Neural crest cell (in vitro differentiated cells): Measurements from ENCODE around the gene CP. TPM values are rescaled to one million over a fixed set of nuclear protein-coding genes. Genes with fewer than 3 reads are reported as not detected.
A peak's percentile ranks its signal among the peaks of the same experiment; 100 is the strongest.

Experiments
- DNase-seq: peaks from one replicate; pipeline ENCODE4 v3.0.0; 2021; ENCODE audit warnings: low read depth, mixed read lengths, low spot score
- H3K27ac Mint-ChIP-seq: one replicate; pipeline ENCODE4 v1.8.0; 2021; ENCODE audit warnings: mild to moderate bottlenecking, mixed read lengths; ENCODE audit not compliant: unreplicated experiment
- H3K27me3 Mint-ChIP-seq: 2 replicates; pipeline ENCODE4 v1.8.0; 2021; ENCODE audit warnings: low read depth, mild to moderate bottlenecking, mixed read lengths
- H3K36me3 Mint-ChIP-seq: 2 replicates; pipeline ENCODE4 v1.8.0; 2021; ENCODE audit warnings: low read depth, mild to moderate bottlenecking, mixed read lengths
- H3K4me1 Mint-ChIP-seq: 2 replicates; pipeline ENCODE4 v1.8.0; 2021; ENCODE audit warnings: mixed read lengths
- H3K4me3 Mint-ChIP-seq: one replicate; pipeline ENCODE4 v1.8.0; 2021; ENCODE audit warnings: mild to moderate bottlenecking, mixed read lengths
- H3K9me3 Mint-ChIP-seq: 2 replicates; pipeline ENCODE4 v1.8.0; 2021; ENCODE audit warnings: mixed read lengths
- total RNA-seq: library from RNA; stranded (reverse); gene quantifications from 2 replicates; pipeline ENCODE4 v1.2.1, GENCODE V29; 2021
- TF ChIP-seq, protein P1 (sequence below): fragments of 200-600 bp; sonication (generic); conservative IDR thresholded peaks from 2 replicates; pipeline ENCODE4 v1.5.0; 2021; ENCODE audit warnings: antibody characterized with exemption, mild to moderate bottlenecking

Gene CP
- total RNA-seq, 1 donor from 2014 or later: 0.42 TPM

DNA sequence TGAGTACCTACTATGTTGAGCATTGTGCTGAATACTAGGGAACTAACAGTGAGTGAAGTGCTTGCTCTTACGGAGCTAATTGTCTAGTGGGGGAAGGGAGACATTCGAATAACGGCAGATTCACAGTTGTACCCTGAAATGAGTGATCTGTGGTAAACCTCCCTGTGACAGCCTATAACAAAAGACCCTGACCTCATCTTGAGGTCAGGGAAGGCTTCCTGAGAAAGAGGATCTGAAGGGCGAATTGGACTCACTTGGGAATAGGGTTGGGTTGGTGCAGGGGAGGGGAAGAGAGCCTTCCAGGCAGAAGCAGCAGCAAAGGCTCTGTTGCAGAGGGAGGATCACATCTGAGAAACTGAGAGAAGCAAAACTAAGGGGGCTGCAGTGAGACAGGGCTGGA is 78.9 kb downstream of the CP start:
- Mint-ChIP-seq H3K4me1 (peaks cover 5% of the 10 kb centered on the region), H3K4me3 (no peak overlapping the region), H3K36me3 (peaks cover 15% of the 10 kb centered on the region), H3K27ac (no peak overlapping the region), H3K27me3 (no peaks in the 10 kb centered on the region), H3K9me3 (no peaks in the 10 kb centered on the region)
- TF ChIP-seq, protein P1, sequence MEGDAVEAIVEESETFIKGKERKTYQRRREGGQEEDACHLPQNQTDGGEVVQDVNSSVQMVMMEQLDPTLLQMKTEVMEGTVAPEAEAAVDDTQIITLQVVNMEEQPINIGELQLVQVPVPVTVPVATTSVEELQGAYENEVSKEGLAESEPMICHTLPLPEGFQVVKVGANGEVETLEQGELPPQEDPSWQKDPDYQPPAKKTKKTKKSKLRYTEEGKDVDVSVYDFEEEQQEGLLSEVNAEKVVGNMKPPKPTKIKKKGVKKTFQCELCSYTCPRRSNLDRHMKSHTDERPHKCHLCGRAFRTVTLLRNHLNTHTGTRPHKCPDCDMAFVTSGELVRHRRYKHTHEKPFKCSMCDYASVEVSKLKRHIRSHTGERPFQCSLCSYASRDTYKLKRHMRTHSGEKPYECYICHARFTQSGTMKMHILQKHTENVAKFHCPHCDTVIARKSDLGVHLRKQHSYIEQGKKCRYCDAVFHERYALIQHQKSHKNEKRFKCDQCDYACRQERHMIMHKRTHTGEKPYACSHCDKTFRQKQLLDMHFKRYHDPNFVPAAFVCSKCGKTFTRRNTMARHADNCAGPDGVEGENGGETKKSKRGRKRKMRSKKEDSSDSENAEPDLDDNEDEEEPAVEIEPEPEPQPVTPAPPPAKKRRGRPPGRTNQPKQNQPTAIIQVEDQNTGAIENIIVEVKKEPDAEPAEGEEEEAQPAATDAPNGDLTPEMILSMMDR: no peak
- no peak for DNase-seq

DNA sequence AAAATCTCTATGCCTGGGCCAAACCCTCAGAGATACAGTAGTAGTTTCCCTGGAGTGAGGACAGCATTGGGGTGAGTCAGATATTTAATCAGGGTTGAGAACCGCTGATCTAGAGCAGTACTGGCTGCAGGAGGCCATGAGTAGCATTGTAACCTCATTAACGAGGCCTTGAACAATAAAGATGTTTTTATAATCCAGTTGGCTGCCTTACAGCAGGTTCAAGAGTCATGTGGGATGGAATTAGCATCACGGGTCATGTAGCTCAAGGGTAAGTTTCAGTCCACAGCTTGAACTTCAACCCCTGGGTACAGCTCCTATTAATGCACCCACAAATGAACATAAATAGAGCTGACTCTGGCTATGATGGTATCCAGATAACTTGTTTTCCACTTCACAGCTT is 87.1 kb downstream of the CP start:
- Mint-ChIP-seq H3K4me3 (no peak overlapping the region), H3K36me3 (peaks cover 5% of the 10 kb centered on the region), H3K27me3 (no peaks in the 10 kb centered on the region), H3K27ac (no peak overlapping the region), H3K9me3 (no peaks in the 10 kb centered on the region), H3K4me1 (peaks cover 36% of the 10 kb centered on the region)
- TF ChIP-seq, protein P1: no peak
- no peak for DNase-seq

DNA sequence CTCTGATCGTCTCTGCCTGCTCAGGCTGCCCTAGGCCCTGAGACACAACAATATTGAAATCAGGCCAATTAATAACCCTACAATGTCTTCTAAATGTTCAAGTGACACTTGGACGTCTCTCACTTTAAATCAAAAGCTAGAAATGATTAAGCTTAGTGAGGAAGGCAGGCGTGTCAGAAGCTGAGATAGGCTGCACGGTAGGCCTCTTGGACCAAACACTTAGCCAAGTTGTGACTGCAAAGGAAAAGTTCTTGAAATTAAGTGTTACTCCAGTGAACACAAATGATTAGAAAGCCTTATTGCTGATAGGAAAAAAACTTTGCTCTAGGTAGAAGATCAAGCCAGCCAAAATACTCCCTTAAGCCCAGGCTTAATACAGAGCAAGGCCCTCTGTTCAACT is 90.0 kb downstream of the CP start:
- H3K36me3 Mint-ChIP-seq: peaks cover 5% of the 10 kb centered on the region
- DNase-seq: no peak
- peak overlapping the region; percentile 91 for H3K4me3 Mint-ChIP-seq
- H3K27ac Mint-ChIP-seq: no peak overlapping the region
- peaks cover 8% of the 10 kb centered on the region for H3K27me3 Mint-ChIP-seq
- TF ChIP-seq, protein P1: no peak
- H3K9me3 Mint-ChIP-seq: no peaks in the 10 kb centered on the region
- H3K4me1 Mint-ChIP-seq: peaks cover 40% of the 10 kb centered on the region

DNA sequence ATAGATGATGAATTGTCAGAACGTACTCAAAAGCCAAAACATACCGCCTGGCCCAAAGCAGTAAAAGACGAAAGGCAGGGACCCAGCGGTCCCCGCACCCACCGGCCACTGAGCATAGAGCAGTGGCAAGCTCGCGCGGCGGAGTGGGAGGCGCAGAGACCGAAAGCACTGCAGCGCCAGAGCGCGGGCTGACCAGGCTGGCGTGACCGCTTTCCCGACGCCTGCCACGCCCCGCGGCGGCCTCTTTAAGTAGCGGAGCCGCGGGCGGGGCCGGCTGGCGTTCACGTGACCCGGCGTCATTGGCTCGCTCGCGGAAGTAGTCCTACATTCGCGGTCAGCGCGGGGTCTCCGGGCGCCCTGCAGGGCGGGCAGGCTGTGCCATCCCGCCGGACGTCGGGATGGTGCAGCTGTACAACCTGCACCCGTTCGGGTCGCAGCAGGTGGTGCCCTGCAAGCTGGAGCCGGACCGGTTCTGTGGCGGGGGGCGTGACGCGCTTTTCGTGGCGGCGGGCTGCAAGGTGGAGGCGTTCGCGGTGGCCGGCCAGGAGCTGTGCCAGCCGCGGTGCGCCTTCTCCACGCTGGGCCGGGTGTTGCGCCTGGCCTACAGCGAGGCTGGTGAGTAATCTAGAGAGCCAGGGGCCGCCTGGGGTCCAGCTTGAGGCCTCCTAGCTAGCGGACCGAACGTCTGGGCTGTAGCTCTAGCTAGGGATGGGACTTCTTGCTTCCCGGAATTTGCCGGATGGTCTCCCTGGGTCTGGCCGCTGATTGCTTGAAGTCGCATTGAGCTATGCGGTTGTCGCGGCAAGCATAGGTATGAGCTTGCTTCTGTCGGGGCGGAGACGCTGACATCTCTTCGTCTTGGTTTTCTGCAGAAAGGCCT is 92.1 kb downstream of the CP start, which contains the start of gene HPS3:
TSS of gene HPS3 (plus strand) at position 313 of the 880 bp plus-strand sequence. CDS start at position 399, 86 bp downstream.
- Mint-ChIP-seq H3K4me3 (peak within 1 kb of the TSS; percentile 91), H3K4me1 (peaks cover 40% of the 10 kb centered on the region), H3K27ac (peak within 1 kb of the TSS; percentile 69), H3K9me3 (no peaks in the 10 kb centered on the region), H3K27me3 (peaks cover 15% of the 10 kb centered on the region), H3K36me3 (peaks cover 5% of the 10 kb centered on the region)
- DNase-seq: peak; percentile 77
- TF ChIP-seq, protein P1: no peak

GRCh38 chr3:149128821-149129220 is 92.8 kb downstream of the CP start:
- Mint-ChIP-seq H3K4me1 (peaks cover 35% of the 10 kb centered on the region), H3K27me3 (peaks cover 15% of the 10 kb centered on the region), H3K27ac (no peak overlapping the region), H3K4me3 (peak overlapping the region; percentile 91), H3K36me3 (peaks cover 5% of the 10 kb centered on the region), H3K9me3 (no peaks in the 10 kb centered on the region)
- no peak for DNase-seq
- TF ChIP-seq, protein P1: no peak
